ENCODE measurements around the gene PPM1E.

PPM1E gene

DNA sequence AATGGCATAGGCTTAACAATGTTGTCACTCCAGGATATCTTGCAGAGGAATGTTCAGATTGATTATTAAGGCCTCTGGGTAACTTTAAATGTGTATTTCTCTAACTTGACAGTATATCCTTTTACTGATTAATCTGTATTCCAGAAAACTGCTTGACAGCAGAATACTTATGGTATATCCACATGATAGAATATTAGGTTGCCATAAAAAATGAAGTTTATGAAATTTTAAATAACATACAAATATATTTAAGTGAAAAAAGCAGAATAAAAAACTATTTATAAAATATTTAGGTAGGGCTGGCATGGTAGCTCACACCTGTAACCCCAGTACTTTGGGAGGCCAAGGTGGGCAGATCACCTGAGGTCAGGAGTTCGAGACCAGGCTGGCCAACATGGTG, 244.4 kb downstream of the PPM1E start:
- DNase-seq, result no peak

DNA sequence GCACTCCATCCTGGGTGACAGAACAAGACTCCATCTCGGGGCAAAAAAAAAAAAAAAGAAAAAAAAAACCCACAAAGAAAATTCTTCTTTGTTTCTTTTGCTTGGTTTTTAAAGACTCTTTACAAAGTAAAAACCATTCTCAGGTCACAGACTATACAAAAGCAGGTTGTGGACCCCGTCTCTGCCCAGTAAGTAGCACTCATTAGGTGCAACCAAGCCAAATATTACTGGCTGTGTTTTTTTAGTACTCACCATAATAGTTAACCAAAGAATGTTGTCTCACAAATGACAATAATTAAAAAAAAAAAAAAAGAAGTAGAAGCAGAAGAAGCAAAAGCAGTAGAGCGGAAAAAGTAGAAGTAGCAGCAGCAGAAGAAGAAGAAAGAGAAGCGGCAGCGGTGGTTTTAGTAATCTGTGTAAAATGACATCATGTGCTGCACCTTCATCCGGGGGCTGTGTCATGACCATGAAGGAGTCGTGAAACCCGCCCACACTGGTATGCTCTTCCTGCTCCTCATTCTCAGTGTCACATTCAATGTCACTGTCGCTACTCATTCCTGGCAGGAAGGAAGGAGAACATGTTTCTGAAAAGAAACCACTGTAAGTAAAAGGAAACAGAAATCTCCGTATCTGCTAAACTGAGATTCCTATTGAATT, 245.6 kb downstream of the PPM1E start:
- DNase-seq, result no peak

DNA sequence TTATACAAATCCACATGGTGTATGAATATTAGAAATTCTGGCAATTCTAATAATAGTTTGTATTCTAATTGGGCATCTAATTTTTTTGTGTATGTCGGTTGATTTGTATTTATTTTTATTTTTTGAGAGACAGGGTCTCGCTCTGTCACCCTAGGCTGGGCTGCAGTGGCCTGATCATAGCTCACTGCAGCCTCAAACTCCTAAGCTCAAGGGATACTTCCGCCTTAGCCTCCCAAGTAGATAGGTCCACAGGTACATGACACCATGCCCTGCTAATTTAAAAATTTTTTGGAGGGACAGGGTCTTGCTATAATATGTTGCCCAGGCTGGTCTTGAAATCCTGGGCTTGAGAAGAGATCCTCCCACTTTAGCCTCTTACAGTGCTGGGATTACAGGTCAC, 246.5 kb downstream of the PPM1E start:
- no peak for DNase-seq

DNA sequence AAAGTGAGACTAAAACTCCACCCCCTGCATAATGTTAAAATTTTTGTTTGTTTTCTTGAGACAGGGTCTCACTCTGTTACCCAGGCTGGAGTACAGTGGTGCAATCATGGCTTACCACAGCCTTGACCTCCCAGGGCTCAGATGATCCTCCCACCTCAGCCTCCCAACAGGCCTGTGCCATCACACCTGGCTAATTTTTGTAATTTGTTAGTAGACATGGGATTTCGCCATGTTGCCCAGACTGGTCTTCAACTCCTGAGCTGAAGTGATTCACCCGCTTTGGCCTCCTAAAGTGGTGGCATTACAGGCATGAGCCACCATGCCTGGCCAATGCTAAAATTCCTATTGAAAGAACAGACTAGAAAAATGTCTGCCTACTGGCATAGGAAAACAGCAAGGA, 247.2 kb downstream of the PPM1E start:
- no peak for DNase-seq

DNA sequence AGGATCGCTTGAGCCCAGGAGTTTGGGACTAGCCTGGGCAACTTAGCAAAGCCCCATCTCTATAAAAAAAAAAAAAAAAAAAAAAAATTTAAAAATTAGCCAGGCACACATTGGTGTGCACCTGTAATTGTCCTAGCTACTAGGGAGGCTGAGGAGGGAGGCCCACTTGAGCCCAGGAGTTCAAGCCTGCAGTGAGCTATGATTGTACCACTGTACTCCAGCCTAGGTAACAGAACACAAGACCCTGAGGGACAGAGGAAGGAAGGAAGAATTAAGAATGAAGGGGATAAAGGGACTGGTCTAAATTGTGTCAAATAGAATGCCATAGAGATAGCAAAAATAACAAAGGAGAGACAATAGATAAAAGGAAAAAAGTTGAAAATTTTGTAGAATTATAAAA, 248.2 kb downstream of the PPM1E start:
- DNase-seq, result no peak

DNA sequence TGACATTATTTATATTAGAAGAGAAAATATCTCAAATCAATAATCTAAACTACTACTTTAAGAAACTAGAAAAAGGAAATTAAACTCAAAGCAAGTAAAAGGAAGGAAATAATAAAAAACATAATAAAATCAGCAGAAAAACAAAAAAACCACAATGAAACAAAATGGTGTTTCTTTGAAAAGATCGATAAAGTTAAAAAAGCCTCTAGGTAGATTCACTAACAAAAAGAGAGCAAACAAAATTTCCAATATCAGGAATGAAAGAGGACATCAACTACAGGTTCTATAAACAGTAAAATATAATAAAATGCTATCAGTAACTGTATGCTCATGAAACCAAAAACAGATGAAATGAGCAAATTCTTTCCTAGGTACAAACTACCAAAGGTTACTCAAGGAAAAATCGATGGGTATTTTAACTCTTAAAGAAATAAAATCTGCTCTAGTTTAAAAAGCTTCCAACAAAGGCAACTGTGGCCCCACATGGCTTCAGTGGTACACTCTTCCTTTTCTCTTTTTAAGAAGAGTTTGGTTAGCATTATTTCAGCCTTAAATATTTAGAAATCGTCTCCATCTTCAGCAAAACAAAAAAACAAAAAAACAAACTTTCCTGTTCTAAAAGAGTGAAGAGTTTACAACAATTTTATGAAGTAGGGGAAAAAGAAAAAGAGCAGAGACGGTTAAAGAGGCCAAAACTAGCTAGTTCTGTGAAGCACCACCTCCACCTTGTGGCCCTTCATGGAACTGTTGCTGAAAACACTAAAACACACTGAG, 248.9 kb downstream of the PPM1E start:
- DNase-seq, result no peak

DNA sequence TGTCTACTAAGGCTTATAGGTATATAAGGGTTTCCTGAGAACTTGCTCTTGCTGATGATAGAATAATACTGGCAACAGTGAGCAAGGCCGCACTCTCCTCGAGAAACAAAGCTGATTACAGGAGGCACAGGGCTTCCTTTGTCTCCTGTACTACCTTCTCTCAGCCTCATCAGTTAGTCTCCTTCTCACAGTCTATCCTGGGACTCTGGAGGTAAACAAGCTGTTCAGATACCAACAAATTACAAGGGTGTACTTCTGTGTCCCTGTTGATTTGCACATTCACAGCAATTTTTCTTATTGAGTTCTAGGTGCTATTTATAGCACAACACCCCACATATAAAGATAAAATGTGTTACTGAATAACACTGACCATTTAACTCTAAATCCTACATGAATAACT, 252.3 kb downstream of the PPM1E start:
- DNase-seq, result no peak

DNA sequence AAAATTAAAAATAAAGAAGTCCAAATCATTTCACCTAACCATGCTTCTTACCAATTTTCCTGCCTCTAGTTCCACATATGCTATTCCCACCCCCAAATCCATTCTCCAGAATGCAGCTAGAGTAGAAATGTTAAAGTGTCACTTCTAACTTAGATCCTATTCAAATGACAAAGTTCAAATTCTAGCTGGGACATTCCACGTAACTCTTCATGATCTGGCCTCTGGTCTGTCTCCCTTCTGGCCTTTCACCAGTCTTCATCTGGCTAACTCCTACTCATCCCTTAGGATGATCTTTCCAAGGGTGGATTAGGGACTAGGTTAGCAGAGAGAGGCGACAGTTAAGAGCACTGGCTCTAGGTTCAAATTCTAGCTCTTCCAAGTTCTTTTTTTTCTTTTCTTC, 253.1 kb downstream of the PPM1E start:
- no peak for DNase-seq

DNA sequence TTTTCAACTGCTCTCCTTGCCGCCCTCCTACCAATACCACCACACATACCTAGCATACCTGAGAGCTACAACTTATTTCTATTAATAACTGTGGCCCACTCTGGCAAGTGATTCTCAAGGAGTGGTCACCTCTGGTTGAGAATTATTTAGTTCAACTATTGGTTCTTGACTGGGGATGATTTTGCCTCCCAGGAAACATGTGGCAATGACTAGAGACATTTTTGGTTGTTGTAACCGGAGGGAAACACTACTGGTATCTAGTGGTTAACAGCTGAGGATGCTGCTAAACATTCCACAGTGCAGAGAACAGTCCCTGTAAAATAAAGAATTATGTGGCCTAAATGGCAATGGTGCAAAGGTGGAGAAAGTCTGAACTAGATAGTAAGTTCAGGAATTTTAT, 254.4 kb downstream of the PPM1E start:
- DNase-seq, result no peak

DNA sequence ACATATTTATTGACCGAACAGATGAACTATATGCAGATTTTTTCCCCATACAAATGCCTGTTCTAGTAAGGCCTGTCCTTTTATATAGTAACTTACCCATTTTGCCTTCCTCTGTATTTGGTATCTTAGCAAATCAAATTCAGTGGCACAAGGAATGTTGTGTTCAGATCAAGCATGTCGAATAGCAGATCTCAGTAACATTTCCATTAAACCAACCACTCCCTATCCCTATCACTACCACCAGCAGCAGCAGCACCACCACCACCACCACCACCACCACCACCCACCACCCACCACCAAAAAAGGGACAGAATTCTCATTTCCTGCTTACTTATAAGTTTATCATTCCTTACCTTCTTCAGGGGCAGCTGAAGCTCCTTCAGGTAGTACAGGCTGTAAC, 256.3 kb downstream of the PPM1E start:
- no peak for DNase-seq

DNA sequence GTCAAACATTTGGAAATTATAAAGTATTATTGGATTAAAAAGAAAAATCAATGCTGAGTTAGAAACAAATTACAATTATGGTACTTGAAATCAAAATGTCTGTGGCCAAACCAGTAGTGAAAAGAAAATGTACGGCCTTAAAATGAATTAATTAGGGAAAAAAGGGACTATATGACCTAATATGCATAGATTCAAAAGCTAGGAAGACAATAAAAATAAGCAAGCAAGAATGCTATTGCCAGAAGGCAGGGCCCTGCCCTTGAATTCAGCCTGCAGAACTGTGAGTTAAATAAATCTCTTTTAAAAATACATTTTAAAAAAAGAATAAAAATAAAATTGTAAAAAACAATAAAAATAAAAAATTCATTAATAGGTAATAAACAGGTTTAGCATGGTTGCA, 262.4 kb downstream of the PPM1E start:
- DNase-seq, result no peak

DNA sequence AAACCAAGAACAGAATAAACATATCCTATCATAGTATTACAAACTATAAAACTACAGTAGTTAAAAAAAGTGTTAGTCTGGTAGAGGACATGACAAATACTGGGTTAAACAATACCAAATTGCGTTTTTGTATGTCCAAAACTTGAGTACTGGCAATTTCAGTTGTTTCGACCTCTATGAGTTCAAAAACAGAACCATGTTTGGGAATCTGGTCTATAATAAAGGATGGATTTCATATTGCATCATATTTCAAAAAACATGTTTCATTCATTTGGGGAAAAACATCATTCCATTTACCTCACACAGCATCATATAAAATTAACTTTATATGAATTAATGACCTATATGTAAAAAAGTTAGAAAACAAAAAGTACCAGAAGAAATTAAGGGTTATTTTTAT, 269.3 kb downstream of the PPM1E start:
- no peak for DNase-seq

DNA sequence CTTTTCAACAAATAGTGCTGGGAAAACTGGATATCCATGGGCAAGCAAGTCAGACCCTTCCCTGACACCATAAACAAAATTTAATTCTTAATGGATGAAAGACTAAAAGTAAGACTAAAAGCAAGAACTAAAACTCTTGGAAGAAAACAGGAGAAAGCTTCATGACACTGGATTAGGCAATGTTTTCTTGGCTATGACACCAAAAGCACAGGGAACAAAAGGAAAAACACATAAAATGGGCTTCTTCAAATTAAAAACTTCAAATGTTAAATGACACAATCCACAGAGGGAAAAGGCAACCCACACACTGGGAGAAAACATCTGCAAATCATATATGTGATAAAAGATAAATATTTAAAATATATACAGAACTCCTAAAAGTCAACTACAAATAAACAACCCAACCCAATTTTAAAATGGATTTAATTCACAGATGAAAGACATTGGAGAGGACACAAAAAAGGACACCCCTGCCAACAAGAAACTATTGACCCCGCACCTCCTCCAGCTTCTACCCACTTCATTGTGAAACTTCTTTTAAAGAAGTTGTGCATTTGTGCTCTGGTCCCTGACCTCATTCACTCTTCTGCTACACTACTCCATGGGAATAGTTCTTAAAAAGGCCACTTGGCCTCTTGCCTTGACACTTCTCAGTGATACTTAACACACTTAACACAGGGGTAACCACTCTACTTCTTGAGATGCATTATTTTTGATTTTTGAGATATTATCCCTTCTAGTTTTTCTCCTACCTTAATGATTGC, 270.7 kb downstream of the PPM1E start:
- DNase-seq, result no peak

DNA sequence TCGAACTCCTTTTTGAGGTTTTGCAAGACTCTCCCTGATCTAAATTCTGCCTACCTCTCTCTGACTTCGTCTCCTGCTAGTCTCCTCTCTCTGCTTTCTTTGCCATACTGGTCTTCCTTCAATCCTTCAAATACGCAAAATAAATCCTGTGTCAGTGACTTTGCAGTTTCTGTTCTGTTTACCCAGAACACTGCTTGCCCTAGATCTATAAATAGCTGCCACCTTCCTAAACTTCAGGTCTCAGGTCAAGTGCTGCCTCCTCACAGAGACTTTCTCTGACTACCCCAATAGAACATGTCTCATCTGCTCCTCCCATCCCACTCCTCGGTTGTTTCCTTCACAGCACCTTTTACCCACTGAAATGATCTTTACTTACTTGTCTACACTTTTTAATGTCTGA, 272.1 kb downstream of the PPM1E start:
- DNase-seq, result no peak

DNA sequence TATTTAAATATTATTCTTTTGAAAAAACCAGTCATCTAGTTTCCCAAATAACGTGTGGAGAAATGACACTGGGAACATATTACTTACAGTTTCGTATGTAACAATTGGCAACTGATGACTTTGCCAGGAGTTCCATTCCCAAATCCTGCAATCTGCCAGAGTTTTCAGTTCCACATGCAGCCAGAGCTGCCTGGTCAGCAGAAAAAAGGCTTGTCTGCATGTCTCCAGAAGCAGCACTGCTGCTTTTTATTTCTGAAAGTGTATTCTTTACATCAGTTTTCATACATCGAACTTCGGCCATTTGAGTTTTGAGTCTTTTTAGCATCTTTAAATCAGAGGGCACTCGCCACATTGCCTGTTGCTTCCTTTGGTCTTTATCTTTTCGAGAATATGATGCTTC, 272.7 kb downstream of the PPM1E start:
- DNase-seq, result no peak

DNA sequence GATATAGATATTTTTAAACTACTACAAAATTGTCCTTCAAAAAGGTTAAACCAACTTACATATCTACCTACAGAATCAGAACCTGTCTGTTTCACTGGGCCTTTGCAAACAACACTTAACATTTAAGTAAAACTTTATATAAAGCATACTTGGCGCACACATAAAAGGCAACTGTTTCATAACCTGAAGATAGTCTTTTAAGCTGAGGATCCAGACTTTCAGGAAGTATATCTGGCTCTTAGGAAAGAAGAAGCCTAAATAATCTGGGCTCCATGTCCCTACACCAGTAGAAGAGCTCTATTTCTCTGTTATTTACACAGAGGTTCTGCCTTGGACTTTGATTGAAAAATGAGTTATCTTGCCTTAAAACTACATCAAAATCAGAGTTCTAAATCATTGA, 275.2 kb downstream of the PPM1E start:
- no peak for DNase-seq

Measured in NK-92 treated with Interleukin-12 subunit alpha and Interleukin-12 subunit beta, amount 100 ng/mL, for 24 hours (cell line).